Large intestine (tissue), 3 donors: ENCODE measurements around the gene STUM. TPM values are rescaled to one million over a fixed set of nuclear protein-coding genes. Genes with fewer than 3 reads are reported as not detected.
"Not testable (repeated sequence)": the region's sequence is repeated elsewhere in the genome, so short reads cannot be mapped to it uniquely, and the experiment has no call there.

Experiments
- DNase-seq, 2 donors: peaks; one replicate each; pipeline versions ENCODE4 v3.0.0 to v3.0.0-alpha.2; 2013
- H3K27ac ChIP-seq: one replicate; pipeline ENCODE4 v1.5.1; 2013; ENCODE audit warnings: low read length
- H3K27me3 ChIP-seq: 2 replicates; pipeline ENCODE4 v1.6.1; 2013; ENCODE audit warnings: low read length; ENCODE audit not compliant: control insufficient read depth, insufficient read depth
- H3K36me3 ChIP-seq: 2 replicates; pipeline ENCODE4 v1.6.1; 2013; ENCODE audit warnings: low read length; ENCODE audit not compliant: control insufficient read depth, insufficient read depth
- H3K4me1 ChIP-seq: one replicate; pipeline ENCODE4 v1.6.1; 2013; ENCODE audit warnings: low read length; ENCODE audit not compliant: control insufficient read depth, insufficient read depth
- H3K4me3 ChIP-seq: one replicate; pipeline ENCODE4 v1.5.1; 2013; ENCODE audit warnings: low read length
- H3K9me3 ChIP-seq: one replicate; pipeline ENCODE4 v1.6.1; 2013; ENCODE audit warnings: mild to moderate bottlenecking, low read depth, low read length, moderate library complexity; ENCODE audit not compliant: control insufficient read depth
- WGBS: methylation state at CpG from one replicate; pipeline ENCODE4 v1.1.5; 2013; ENCODE audit warnings: low lambda C conversion rate; ENCODE audit not compliant: insufficient coverage; 5-methylcytosine and 5-hydroxymethylcytosine counted together
- polyA plus RNA-seq: library from polyadenylated mRNA; unstranded; fragments of 120-200 nt; gene quantifications from one replicate; pipeline ENCODE4 v1.2.1, GENCODE V29; 2013

STUM gene
- polyA plus RNA-seq, 1 donor, result 8.2 TPM

GRCh38 chr1:226611301-226611700, 62.7 kb downstream of the STUM start:
- Histone ChIP-seq H3K9me3 (no peaks in the 10 kb centered on the region), H3K4me3 (no peak overlapping the region), H3K27ac (no peak overlapping the region), H3K4me1 (peaks cover 2% of the 10 kb centered on the region), H3K36me3 (no peaks in the 10 kb centered on the region), H3K27me3 (peaks cover 19% of the 10 kb centered on the region)
- DNase-seq, result no peak
- WGBS, result no CpG with 5 or more reads among the region's 8 CpGs

- DNase-seq, H3K4me1 ChIP-seq, H3K4me3 ChIP-seq, H3K27ac ChIP-seq, H3K9me3 ChIP-seq, H3K36me3 ChIP-seq: not testable (repeated sequence)
- H3K27me3 ChIP-seq, result peaks cover 19% of the 10 kb centered on the region
- no CpG with 5 or more reads among the region's 6 CpGs for WGBS
These were observed 63.4 kb downstream of the STUM start for GRCh38 chr1:226611980-226612379.

GRCh38 chr1:226615876-226616275, 67.3 kb downstream of the STUM start:
- Histone ChIP-seq H3K9me3 (no peaks in the 10 kb centered on the region), H3K27me3 (peaks cover 3% of the 10 kb centered on the region), H3K4me3 (no peak overlapping the region), H3K4me1 (no peaks in the 10 kb centered on the region), H3K27ac (no peak overlapping the region), H3K36me3 (no peaks in the 10 kb centered on the region)
- no peak for DNase-seq
- no CpG with 5 or more reads among the region's 9 CpGs for WGBS

GRCh38 chr1:226616636-226617035, 68.1 kb downstream of the STUM start:
- no peak overlapping the region for H3K27ac ChIP-seq
- WGBS, result no CpG with 5 or more reads among the region's 1 CpG
- DNase-seq, result no peak

GRCh38 chr1:226617109-226617508, 68.5 kb downstream of the STUM start:
- Histone ChIP-seq H3K4me3 (no peak overlapping the region), H3K27ac (no peak overlapping the region), H3K9me3 (no peaks in the 10 kb centered on the region), H3K36me3 (no peaks in the 10 kb centered on the region), H3K27me3 (peaks cover 1% of the 10 kb centered on the region), H3K4me1 (no peaks in the 10 kb centered on the region)
- no CpG with 5 or more reads among the region's 8 CpGs for WGBS
- DNase-seq, result no peak

More at GRCh38 chr1:226616636-226617035, 68.1 kb downstream of the STUM start:
- Histone ChIP-seq H3K4me3 (no peak overlapping the region), H3K36me3 (no peaks in the 10 kb centered on the region), H3K27me3 (peaks cover 3% of the 10 kb centered on the region), H3K9me3 (no peaks in the 10 kb centered on the region), H3K4me1 (no peaks in the 10 kb centered on the region)

- WGBS, result no CpG with 5 or more reads among the region's 1 CpG
- not testable (repeated sequence) for DNase-seq
These were observed 69.2 kb downstream of the STUM start for GRCh38 chr1:226617719-226618118.

GRCh38 chr1:226618380-226618779, 69.8 kb downstream of the STUM start:
- H3K36me3 ChIP-seq, result no peaks in the 10 kb centered on the region
- WGBS, result no CpG with 5 or more reads among the region's 5 CpGs
- no peaks in the 10 kb centered on the region for H3K27me3 ChIP-seq
- no peak for DNase-seq
- H3K4me3 ChIP-seq, result no peak overlapping the region
- no peaks in the 10 kb centered on the region for H3K4me1 ChIP-seq
- H3K27ac ChIP-seq, result no peak overlapping the region
- no peaks in the 10 kb centered on the region for H3K9me3 ChIP-seq

More at GRCh38 chr1:226617719-226618118, 69.2 kb downstream of the STUM start:
- H3K4me1 ChIP-seq, H3K9me3 ChIP-seq, H3K27ac ChIP-seq, H3K4me3 ChIP-seq, H3K36me3 ChIP-seq, H3K27me3 ChIP-seq: not testable (repeated sequence)

GRCh38 chr1:226619031-226619430, 70.5 kb downstream of the STUM start:
- H3K27me3 ChIP-seq, result no peaks in the 10 kb centered on the region
- no peak for DNase-seq
- no CpG with 5 or more reads among the region's 7 CpGs for WGBS
- no peaks in the 10 kb centered on the region for H3K9me3 ChIP-seq
- no peaks in the 10 kb centered on the region for H3K36me3 ChIP-seq
- no peaks in the 10 kb centered on the region for H3K4me1 ChIP-seq
- H3K4me3 ChIP-seq, result no peak overlapping the region
- no peak overlapping the region for H3K27ac ChIP-seq

GRCh38 chr1:226622012-226622411, 73.4 kb downstream of the STUM start:
- Histone ChIP-seq H3K27ac (no peak overlapping the region), H3K36me3 (no peaks in the 10 kb centered on the region), H3K4me1 (no peaks in the 10 kb centered on the region), H3K4me3 (no peak overlapping the region), H3K9me3 (peaks cover 7% of the 10 kb centered on the region), H3K27me3 (no peaks in the 10 kb centered on the region)
- DNase-seq, result no peak

GRCh38 chr1:226624526-226624925, 76.0 kb downstream of the STUM start:
- no peaks in the 10 kb centered on the region for H3K36me3 ChIP-seq
- H3K27ac ChIP-seq, result no peak overlapping the region
- DNase-seq, result no peak
- no peak overlapping the region for H3K4me3 ChIP-seq
- H3K4me1 ChIP-seq, result no peaks in the 10 kb centered on the region
- H3K9me3 ChIP-seq, result peaks cover 7% of the 10 kb centered on the region
- 84% methylated on average over 3 of the region's 5 CpGs for WGBS
- no peaks in the 10 kb centered on the region for H3K27me3 ChIP-seq

- Histone ChIP-seq H3K9me3 (peaks cover 7% of the 10 kb centered on the region), H3K4me1 (no peaks in the 10 kb centered on the region), H3K27ac (no peak overlapping the region), H3K4me3 (no peak overlapping the region), H3K36me3 (no peaks in the 10 kb centered on the region), H3K27me3 (no peaks in the 10 kb centered on the region)
- DNase-seq, result no peak
- WGBS, result no CpG with 5 or more reads among the region's 6 CpGs
These were observed 76.8 kb downstream of the STUM start for GRCh38 chr1:226625326-226625725.
